ENCODE data around the gene MRPS9.

The MRPS9 gene

DNA sequence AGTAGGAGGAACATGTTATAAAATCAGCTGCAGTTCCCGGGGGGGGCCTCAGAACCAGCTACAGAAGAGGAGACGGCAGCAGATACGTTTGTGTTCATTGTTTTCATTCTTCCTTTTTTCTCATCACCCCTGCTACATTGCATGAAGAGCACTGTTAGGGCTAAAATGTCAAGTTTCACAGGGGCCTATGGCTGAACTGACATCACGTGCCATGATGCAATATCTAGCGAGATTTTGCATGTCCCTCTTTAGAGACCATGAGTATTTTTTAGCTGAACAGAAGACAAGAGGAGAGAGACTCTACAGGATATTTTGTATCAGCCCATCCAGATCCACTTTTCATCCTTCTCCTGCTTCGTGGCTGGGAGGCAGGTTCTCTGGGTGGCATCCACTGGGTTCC is 97.6 kb downstream of the MRPS9 start:
- H3K9ac ChIP-seq (ENCODE audit: low read length): no peak overlapping the region
- no peak overlapping the region for H3K4me2 ChIP-seq (ENCODE audit: low read length)
- no peaks in the 10 kb centered on the region for H3K36me3 ChIP-seq (replicated peaks; ENCODE audit: low read depth, low read length)
- H4K20me1 ChIP-seq (ENCODE audit: insufficient read depth, low read length): no peaks in the 10 kb centered on the region
- H3K9me3 ChIP-seq (ENCODE audit: insufficient read depth, low read length): no peaks in the 10 kb centered on the region
- peaks cover 46% of the 10 kb centered on the region for H3K27me3 ChIP-seq (ENCODE audit: low read depth, low read length)
- TF ChIP-seq, protein P1, sequence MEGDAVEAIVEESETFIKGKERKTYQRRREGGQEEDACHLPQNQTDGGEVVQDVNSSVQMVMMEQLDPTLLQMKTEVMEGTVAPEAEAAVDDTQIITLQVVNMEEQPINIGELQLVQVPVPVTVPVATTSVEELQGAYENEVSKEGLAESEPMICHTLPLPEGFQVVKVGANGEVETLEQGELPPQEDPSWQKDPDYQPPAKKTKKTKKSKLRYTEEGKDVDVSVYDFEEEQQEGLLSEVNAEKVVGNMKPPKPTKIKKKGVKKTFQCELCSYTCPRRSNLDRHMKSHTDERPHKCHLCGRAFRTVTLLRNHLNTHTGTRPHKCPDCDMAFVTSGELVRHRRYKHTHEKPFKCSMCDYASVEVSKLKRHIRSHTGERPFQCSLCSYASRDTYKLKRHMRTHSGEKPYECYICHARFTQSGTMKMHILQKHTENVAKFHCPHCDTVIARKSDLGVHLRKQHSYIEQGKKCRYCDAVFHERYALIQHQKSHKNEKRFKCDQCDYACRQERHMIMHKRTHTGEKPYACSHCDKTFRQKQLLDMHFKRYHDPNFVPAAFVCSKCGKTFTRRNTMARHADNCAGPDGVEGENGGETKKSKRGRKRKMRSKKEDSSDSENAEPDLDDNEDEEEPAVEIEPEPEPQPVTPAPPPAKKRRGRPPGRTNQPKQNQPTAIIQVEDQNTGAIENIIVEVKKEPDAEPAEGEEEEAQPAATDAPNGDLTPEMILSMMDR (IDR thresholded peaks at IDR 0.05; ENCODE audit: low read depth, low read length): no peak
- no peak for TF ChIP-seq EZH2phosphoT487 (IDR thresholded peaks at IDR 0.05; ENCODE audit: low read depth)
- H3K4me3 ChIP-seq (ENCODE audit: low read length): no peak overlapping the region
- H2AFZ ChIP-seq (ENCODE audit: low read depth, low read length): no peak overlapping the region
- H3K79me2 ChIP-seq (ENCODE audit: low read length): no peaks in the 10 kb centered on the region
- H3K4me1 ChIP-seq (ENCODE audit: low read length): peaks cover under 1% of the 10 kb centered on the region; the same call in 1 of the 2 replicates
- no peak overlapping the region for H3K27ac ChIP-seq (ENCODE audit: low read length)

DNA sequence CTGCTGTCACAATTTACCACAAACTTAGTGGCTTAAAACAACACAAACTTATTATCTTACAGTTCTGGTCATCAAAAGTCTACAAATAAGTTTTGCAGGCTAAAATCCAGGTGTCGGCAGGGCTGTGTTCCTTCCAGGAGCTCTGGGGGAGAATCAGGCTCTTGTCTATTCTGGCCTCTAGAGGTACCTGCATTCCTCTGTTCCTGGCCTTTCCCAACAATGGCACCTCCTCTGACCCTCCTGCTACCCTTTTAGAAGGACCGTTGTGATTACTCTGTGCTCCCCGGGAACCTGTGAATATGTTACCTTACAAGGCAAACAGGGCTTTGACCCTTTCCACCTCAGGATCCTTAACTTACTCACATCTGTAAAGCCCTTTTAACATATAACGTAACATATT is 98.5 kb downstream of the MRPS9 start:
- H3K79me2 ChIP-seq (ENCODE audit: low read length): no peaks in the 10 kb centered on the region
- no peak overlapping the region for H3K4me2 ChIP-seq (ENCODE audit: low read length)
- no peaks in the 10 kb centered on the region for H3K9me3 ChIP-seq (ENCODE audit: insufficient read depth, low read length)
- no peak overlapping the region for H3K4me3 ChIP-seq (ENCODE audit: low read length)
- H3K36me3 ChIP-seq (replicated peaks; ENCODE audit: low read depth, low read length): no peaks in the 10 kb centered on the region
- peaks cover 37% of the 10 kb centered on the region for H3K27me3 ChIP-seq (ENCODE audit: low read depth, low read length)
- no peak overlapping the region for H2AFZ ChIP-seq (ENCODE audit: low read depth, low read length)
- H3K27ac ChIP-seq (ENCODE audit: low read length): no peak overlapping the region
- H4K20me1 ChIP-seq (ENCODE audit: insufficient read depth, low read length): no peaks in the 10 kb centered on the region
- TF ChIP-seq, protein P1 (IDR thresholded peaks at IDR 0.05; ENCODE audit: low read depth, low read length): no peak
- no peak for TF ChIP-seq EZH2phosphoT487 (IDR thresholded peaks at IDR 0.05; ENCODE audit: low read depth)
- H3K4me1 ChIP-seq (ENCODE audit: low read length): peaks cover 4% of the 10 kb centered on the region
- no peak overlapping the region for H3K9ac ChIP-seq (ENCODE audit: low read length)

DNA sequence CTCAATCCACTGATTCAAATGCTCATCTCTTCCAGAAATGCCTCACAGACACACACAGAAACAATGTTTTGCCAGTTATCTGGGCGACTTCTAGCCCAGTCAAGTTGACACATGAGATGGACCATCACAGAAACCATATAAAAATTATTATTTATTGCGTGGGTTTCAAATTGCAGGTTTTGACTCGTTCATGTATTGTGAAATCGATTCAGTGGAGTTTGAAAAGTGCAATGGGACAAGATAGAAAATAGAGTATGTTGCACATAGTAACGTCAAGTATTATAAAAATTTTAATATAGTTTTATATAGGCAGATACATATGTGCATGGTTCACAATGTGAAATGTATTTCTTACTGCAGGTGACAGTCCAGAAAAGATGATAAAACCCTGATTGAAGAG is 100.8 kb downstream of the MRPS9 start:
- Histone ChIP-seq H2AFZ (ENCODE audit: low read depth, low read length) (no peak overlapping the region), H3K27ac (ENCODE audit: low read length) (no peak overlapping the region), H3K79me2 (ENCODE audit: low read length) (no peaks in the 10 kb centered on the region), H3K9me3 (ENCODE audit: insufficient read depth, low read length) (no peaks in the 10 kb centered on the region), H3K4me3 (ENCODE audit: low read length) (no peak overlapping the region), H3K9ac (ENCODE audit: low read length) (no peak overlapping the region), H4K20me1 (ENCODE audit: insufficient read depth, low read length) (no peaks in the 10 kb centered on the region), H3K4me1 (ENCODE audit: low read length) (peaks cover 7% of the 10 kb centered on the region), H3K4me2 (ENCODE audit: low read length) (no peak overlapping the region), H3K27me3 (ENCODE audit: low read depth, low read length) (peaks cover 29% of the 10 kb centered on the region), H3K36me3 (replicated peaks; ENCODE audit: low read depth, low read length) (no peaks in the 10 kb centered on the region)
- TF ChIP-seq EZH2phosphoT487 (IDR thresholded peaks at IDR 0.05; ENCODE audit: low read depth): no peak
- TF ChIP-seq, protein P1 (IDR thresholded peaks at IDR 0.05; ENCODE audit: low read depth, low read length): no peak

DNA sequence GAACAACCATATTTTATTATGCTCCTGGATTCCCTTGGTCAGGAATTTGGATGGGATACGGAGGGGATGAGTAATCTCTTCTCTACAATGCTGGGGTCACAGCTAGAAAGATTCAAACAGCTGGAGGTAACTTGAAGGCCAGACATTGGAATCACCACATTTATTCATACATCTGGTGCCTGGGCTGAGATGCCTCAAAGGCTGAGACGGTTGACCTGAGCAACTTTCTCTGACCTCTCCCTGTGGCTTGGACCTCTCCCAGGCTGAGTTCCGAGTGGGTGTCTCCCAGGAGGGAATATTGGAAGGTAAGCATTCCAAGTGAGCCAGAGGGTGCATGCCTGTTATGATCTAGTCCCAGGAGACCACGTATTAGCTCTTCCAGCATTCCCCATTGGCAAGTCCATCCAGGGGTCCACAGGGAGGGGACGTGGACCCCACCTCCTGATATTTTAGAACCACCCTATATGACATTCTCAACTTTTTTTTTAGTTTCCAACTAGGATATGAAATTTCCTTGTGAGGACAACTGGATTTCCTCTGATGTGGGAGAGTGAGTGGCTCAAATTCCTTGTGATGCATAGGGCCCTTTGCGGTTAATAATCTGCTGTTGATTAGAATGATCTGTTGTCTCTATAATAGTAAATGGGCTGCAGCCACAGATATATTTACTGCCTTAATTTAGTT is 101.8 kb downstream of the MRPS9 start:
- Histone ChIP-seq H3K79me2 (ENCODE audit: low read length) (no peaks in the 10 kb centered on the region), H4K20me1 (ENCODE audit: insufficient read depth, low read length) (no peaks in the 10 kb centered on the region), H3K27me3 (ENCODE audit: low read depth, low read length) (peaks cover 24% of the 10 kb centered on the region), H3K4me3 (ENCODE audit: low read length) (no peak overlapping the region), H3K4me2 (ENCODE audit: low read length) (no peak overlapping the region), H3K4me1 (ENCODE audit: low read length) (peaks cover 11% of the 10 kb centered on the region), H3K9ac (ENCODE audit: low read length) (no peak overlapping the region), H3K36me3 (replicated peaks; ENCODE audit: low read depth, low read length) (no peaks in the 10 kb centered on the region), H2AFZ (ENCODE audit: low read depth, low read length) (no peak overlapping the region), H3K9me3 (ENCODE audit: insufficient read depth, low read length) (no peaks in the 10 kb centered on the region), H3K27ac (ENCODE audit: low read length) (no peak overlapping the region)
- no peak for TF ChIP-seq EZH2phosphoT487 (IDR thresholded peaks at IDR 0.05; ENCODE audit: low read depth)
- TF ChIP-seq, protein P1 (IDR thresholded peaks at IDR 0.05; ENCODE audit: low read depth, low read length): no peak

Measured in OCI-LY3 (cell line).